HCT116 (cell line): ENCODE results near the gene SNRPA1. TPM values are rescaled to one million over a fixed set of nuclear protein-coding genes. Genes with fewer than 3 reads are reported as not detected.

Experiments
- ATAC-seq: fragments of 200-7000 bp; cut with Tn5 transposase; 2 replicates; pipeline ENCODE4 v1.9.1; 2020; ENCODE audit warnings: mild to moderate bottlenecking, moderate library complexity
- BruUV-seq: library from RNA; stranded (reverse); fragments of 400-500 nt; replicated peaks from 2 replicates; lab custom pipeline; 2021; lab: Mats Ljungman, UMichigan
- CTCF ChIA-PET: fragments of 300-600 bp; sonication (Branson Sonifier 250); formaldehyde crosslinking; loops from one replicate; lab custom pipeline; 2021; ENCODE audit warnings: antibody characterized with exemption; lab: Charles Lee
- POLR2A ChIA-PET: fragments of 300-600, 350-600 bp; sonication (Branson Sonifier 250); formaldehyde crosslinking; loops from one replicate; lab custom pipeline; 2021; ENCODE audit warnings: antibody characterized with exemption; lab: Charles Lee
- RAD21 ChIA-PET, 2 experiments: fragments of 300-600 bp; sonication (Branson Sonifier 250); formaldehyde crosslinking; loops; one replicate each; lab custom pipeline; 2023; ENCODE audit warnings: low total read pairs in 2 of 2; ENCODE audit not compliant: uncharacterized antibody in 2 of 2, unreplicated experiment in 2 of 2, low non-redundant PET in 1 of 2; lab: Charles Lee
- DNase-seq: peaks from one replicate; pipeline ENCODE4 v3.0.0-alpha.2; 2010; ENCODE audit warnings: low read depth, low spot score
- H2AFZ ChIP-seq: fragments of 200-600 bp; shearing (Covaris generic), sonication (generic); 2 replicates; pipeline ENCODE4 v1.6.1; 2017; ENCODE audit warnings: low read depth, mixed run types, mixed read lengths, antibody characterized with exemption, low read length; ENCODE audit not compliant: poor library complexity, severe bottlenecking
- H3K27ac ChIP-seq: 2 replicates; pipeline ENCODE4 v1.5.1; 2012; ENCODE audit warnings: low read depth, low read length
- H3K27me3 ChIP-seq: fragments of 200-600 bp; sonication (generic); 2 replicates; pipeline ENCODE4 v1.6.1; 2016; ENCODE audit warnings: mixed run types, low read length, mixed read lengths; ENCODE audit not compliant: insufficient read depth
- H3K36me3 ChIP-seq, 2 experiments: fragments of 200-500 bp in 1 of 2; fragments of 200-600 bp in 1 of 2; sonication (Bioruptor generic) in 1 of 2; sonication (generic) in 1 of 2; 2 replicates each; pipeline versions ENCODE4 v1.5.1 to v1.6.1; 2014 to 2016; ENCODE audit warnings: low read length in 2 of 2, inconsistent platforms in 1 of 2, mixed read lengths in 1 of 2, mixed run types in 1 of 2; ENCODE audit not compliant: insufficient read depth in 2 of 2, control insufficient read depth in 1 of 2
- H3K4me1 ChIP-seq, 2 experiments: fragments of 200-600 bp in 1 of 2; sonication (generic) in 1 of 2; 2 replicates each; pipeline versions ENCODE4 v1.5.1 to v1.6.1; 2012 to 2017; ENCODE audit warnings: low read length in 2 of 2, inconsistent platforms in 1 of 2, mild to moderate bottlenecking in 1 of 2, mixed read lengths in 1 of 2, mixed run types in 1 of 2, moderate library complexity in 1 of 2; ENCODE audit not compliant: insufficient read depth in 2 of 2, control insufficient read depth in 1 of 2
- H3K4me2 ChIP-seq: fragments of 200-600 bp; sonication (generic); 2 replicates; pipeline ENCODE4 v1.6.1; 2017; ENCODE audit warnings: mixed run types, low read length, mixed read lengths
- H3K4me3 ChIP-seq, 2 experiments: fragments of 200-600 bp in 1 of 2; sonication (generic) in 1 of 2; replicated peaks in 1 of 2; 2 replicates each; pipeline ENCODE4 v1.5.1; 2011 to 2016; ENCODE audit warnings: low read length in 2 of 2, control low read depth in 1 of 2, low read depth in 1 of 2, mild to moderate bottlenecking in 1 of 2, mixed read lengths in 1 of 2, mixed run types in 1 of 2
- H3K79me2 ChIP-seq: fragments of 200-600 bp; sonication (generic); 2 replicates; pipeline ENCODE4 v1.6.1; 2017; ENCODE audit warnings: mild to moderate bottlenecking, mixed run types, low read length, moderate library complexity, mixed read lengths; ENCODE audit not compliant: insufficient read depth
- H3K9ac ChIP-seq: fragments of 200-600 bp; sonication (generic); 2 replicates; pipeline ENCODE4 v1.6.1; 2016; ENCODE audit warnings: low read length, mixed read lengths
- H3K9me2 ChIP-seq: fragments of 200-600 bp; sonication (generic), shearing (Covaris generic); 2 replicates; pipeline ENCODE4 v1.6.1; 2017; ENCODE audit warnings: mixed run types, mild to moderate bottlenecking, moderate library complexity; ENCODE audit not compliant: insufficient read depth
- H3K9me3 ChIP-seq, 2 experiments: fragments of 200-500 bp in 1 of 2; fragments of 200-600 bp in 1 of 2; sonication (Bioruptor generic) in 1 of 2; sonication (generic) in 1 of 2; 2 replicates each; pipeline ENCODE4 v1.6.1; 2014 to 2017; ENCODE audit warnings: low read length in 2 of 2, mixed read lengths in 2 of 2, inconsistent platforms in 1 of 2, low read depth in 1 of 2, mild to moderate bottlenecking in 1 of 2, mixed run types in 1 of 2, moderate library complexity in 1 of 2; ENCODE audit not compliant: control insufficient read depth in 1 of 2, insufficient read depth in 1 of 2
- H4K20me1 ChIP-seq: fragments of 200-600 bp; sonication (generic), shearing (Covaris generic); 2 replicates; pipeline ENCODE4 v1.6.1; 2017; ENCODE audit warnings: mixed run types, mild to moderate bottlenecking, moderate library complexity; ENCODE audit not compliant: insufficient read depth
- CEBPB ChIP-seq: IDR thresholded peaks from 2 replicates; pipeline ENCODE4 v1.6.1; 2012; ENCODE audit warnings: low read depth
- EGR1 ChIP-seq: IDR thresholded peaks from 2 replicates; pipeline ENCODE4 v1.6.1; 2012; ENCODE audit warnings: low read depth
- FOSL1 ChIP-seq: IDR thresholded peaks from 2 replicates; pipeline ENCODE4 v1.6.1; 2012; ENCODE audit warnings: low read depth
- JUND ChIP-seq: IDR thresholded peaks from 2 replicates; pipeline ENCODE4 v1.6.1; 2012
- MAX ChIP-seq: IDR thresholded peaks from 2 replicates; pipeline ENCODE4 v1.6.1; 2012
- POLR2A ChIP-seq: IDR thresholded peaks from 2 replicates; pipeline ENCODE4 v1.7.0; 2011; ENCODE audit warnings: borderline replicate concordance; ENCODE audit not compliant: insufficient read depth, insufficient read length; ENCODE audit errors: extremely low read depth
- SIN3A ChIP-seq: IDR thresholded peaks from 2 replicates; pipeline ENCODE4 v1.6.1; 2012; ENCODE audit warnings: low read depth
- SP1 ChIP-seq: IDR thresholded peaks from 2 replicates; pipeline ENCODE4 v1.6.1; 2012; ENCODE audit warnings: low read depth
- SRF ChIP-seq: IDR thresholded peaks from 2 replicates; pipeline ENCODE4 v1.6.1; 2012; ENCODE audit warnings: low read depth
- TCF7L2 ChIP-seq: IDR thresholded peaks from 2 replicates; pipeline ENCODE4 v1.7.0; 2011; ENCODE audit warnings: borderline replicate concordance, inconsistent platforms; ENCODE audit not compliant: insufficient read depth, insufficient read length; ENCODE audit errors: extremely low read depth
- YY1 ChIP-seq: IDR thresholded peaks from 2 replicates; pipeline ENCODE4 v1.6.1; 2011; ENCODE audit warnings: low read length, low read depth, moderate library complexity, mild to moderate bottlenecking; ENCODE audit not compliant: insufficient replicate concordance; ENCODE audit errors: extremely low read depth
- ZFX ChIP-seq: fragments of 450-650 bp; IDR thresholded peaks from 2 replicates; pipeline ENCODE4 v1.6.1; 2017
- ZNF274 ChIP-seq: fragments of 200-500 bp; sonication (Bioruptor generic); IDR thresholded peaks from 2 replicates; pipeline ENCODE4 v1.6.1; 2014; ENCODE audit warnings: mild to moderate bottlenecking, low read depth, low read length, inconsistent platforms
- intact Hi-C: fragments of 100-400 bp; cut with micrococcal nuclease; formaldehyde crosslinking; loops from 2 replicates; pipeline ENCODE4 v1.10.0; 2022
- total RNA-seq: library from RNA; stranded (reverse); gene quantifications from one replicate; pipeline ENCODE4 v1.2.1, GENCODE V29; 2021; ENCODE audit not compliant: unreplicated experiment
- TF ChIP-seq, protein P1 (sequence below): IDR thresholded peaks from 2 replicates; pipeline ENCODE4 v1.6.1; 2012
- TF ChIP-seq, protein P2 (sequence below): IDR thresholded peaks from 2 replicates; pipeline ENCODE4 v1.6.1; 2011; ENCODE audit warnings: mild to moderate bottlenecking, low read length, moderate library complexity; ENCODE audit not compliant: insufficient replicate concordance; ENCODE audit errors: extremely low read depth

SNRPA1 gene
- total RNA-seq, 1 experiment from 2014 or later, result 104 TPM

DNA sequence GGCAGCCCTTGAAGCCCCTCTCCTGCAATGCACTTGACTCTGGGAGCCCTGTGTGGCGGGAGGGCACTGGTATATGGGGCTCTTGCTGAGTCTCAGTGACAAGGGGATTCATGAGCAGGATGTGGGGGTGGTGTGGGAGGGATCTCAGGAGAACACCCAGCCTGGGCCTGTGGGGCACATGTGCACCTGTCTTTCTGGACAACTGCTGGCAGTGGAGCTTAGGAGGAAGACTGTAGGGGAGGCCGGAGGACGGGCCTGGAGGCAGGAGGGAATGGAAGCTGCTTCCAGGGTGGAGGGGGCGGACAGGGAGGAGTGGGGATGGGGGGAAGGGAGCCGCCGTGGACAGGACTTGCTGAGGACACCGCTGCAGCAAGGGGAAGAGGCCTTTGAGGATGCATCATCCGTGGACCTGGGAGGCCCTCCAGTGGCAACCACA, 10.8 kb upstream of the SNRPA1 start:
- Histone ChIP-seq H3K9ac (no peak overlapping the region), H3K9me2 (no peaks in the 10 kb centered on the region), H3K9me3 (no peaks in the 10 kb centered on the region), H3K79me2 (no peaks in the 10 kb centered on the region), H3K27ac (no peak overlapping the region), H3K27me3 (no peaks in the 10 kb centered on the region), H3K4me1 (no peaks in the 10 kb centered on the region), H3K4me2 (no peak overlapping the region), H3K4me3 (no peak overlapping the region), H4K20me1 (no peaks in the 10 kb centered on the region), H2AFZ (no peak overlapping the region), H3K36me3 (no peaks in the 10 kb centered on the region)
- CTCF ChIA-PET, result no interaction called here
- DNase-seq (no peak), ATAC-seq (no peak)
- RAD21 ChIA-PET, result no interaction called here
- intact Hi-C loops, result no loop called here
- POLR2A ChIA-PET, result no interaction called here
- BruUV-seq, result no TSS peak
- TF ChIP-seq SP1, result no peak
- TF ChIP-seq ZNF274, result no peak
- no peak for TF ChIP-seq SIN3A
- no peak for TF ChIP-seq YY1
- TF ChIP-seq ZFX, result no peak
- TF ChIP-seq JUND, result no peak
- TF ChIP-seq MAX, result no peak
- TF ChIP-seq, protein P1, sequence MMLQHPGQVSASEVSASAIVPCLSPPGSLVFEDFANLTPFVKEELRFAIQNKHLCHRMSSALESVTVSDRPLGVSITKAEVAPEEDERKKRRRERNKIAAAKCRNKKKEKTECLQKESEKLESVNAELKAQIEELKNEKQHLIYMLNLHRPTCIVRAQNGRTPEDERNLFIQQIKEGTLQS, result no peak
- no peak for TF ChIP-seq SRF
- TF ChIP-seq FOSL1, result no peak
- TF ChIP-seq CEBPB, result no peak
- TF ChIP-seq EGR1, result no peak
- TF ChIP-seq, protein P2, sequence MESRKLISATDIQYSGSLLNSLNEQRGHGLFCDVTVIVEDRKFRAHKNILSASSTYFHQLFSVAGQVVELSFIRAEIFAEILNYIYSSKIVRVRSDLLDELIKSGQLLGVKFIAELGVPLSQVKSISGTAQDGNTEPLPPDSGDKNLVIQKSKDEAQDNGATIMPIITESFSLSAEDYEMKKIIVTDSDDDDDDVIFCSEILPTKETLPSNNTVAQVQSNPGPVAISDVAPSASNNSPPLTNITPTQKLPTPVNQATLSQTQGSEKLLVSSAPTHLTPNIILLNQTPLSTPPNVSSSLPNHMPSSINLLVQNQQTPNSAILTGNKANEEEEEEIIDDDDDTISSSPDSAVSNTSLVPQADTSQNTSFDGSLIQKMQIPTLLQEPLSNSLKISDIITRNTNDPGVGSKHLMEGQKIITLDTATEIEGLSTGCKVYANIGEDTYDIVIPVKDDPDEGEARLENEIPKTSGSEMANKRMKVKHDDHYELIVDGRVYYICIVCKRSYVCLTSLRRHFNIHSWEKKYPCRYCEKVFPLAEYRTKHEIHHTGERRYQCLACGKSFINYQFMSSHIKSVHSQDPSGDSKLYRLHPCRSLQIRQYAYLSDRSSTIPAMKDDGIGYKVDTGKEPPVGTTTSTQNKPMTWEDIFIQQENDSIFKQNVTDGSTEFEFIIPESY, result no peak
- no peak for TF ChIP-seq TCF7L2
- TF ChIP-seq POLR2A, result no peak
